Fibroblast of villous mesenchyme (primary cell): ENCODE measurements around the gene LSM14B. TPM values are rescaled to one million over a fixed set of nuclear protein-coding genes. Genes with fewer than 3 reads are reported as not detected.
A peak's percentile ranks its signal among the peaks of the same experiment; 100 is the strongest.

ENCODE experiments used
- DNase-seq: peaks from one replicate; pipeline ENCODE4 v3.0.0-alpha.2; 2010; ENCODE audit warnings: low read depth
- H3K4me3 ChIP-seq: 2 replicates; pipeline ENCODE4 v1.5.1; 2011; ENCODE audit warnings: low read depth, mild to moderate bottlenecking, low read length
- total RNA-seq: library from RNA; depleted of rRNA; stranded (reverse); fragments of >200 nt; gene quantifications from 2 replicates; pipeline ENCODE4 v1.2.3, GENCODE V29; 2012
- TF ChIP-seq, protein P1 (sequence below): IDR thresholded peaks from 2 replicates; pipeline ENCODE4 v1.5.1; 2012; ENCODE audit warnings: low read depth, mild to moderate bottlenecking, low read length; ENCODE audit not compliant: insufficient read depth

Gene LSM14B
- total RNA-seq, 1 donor: 30.7 TPM

DNA sequence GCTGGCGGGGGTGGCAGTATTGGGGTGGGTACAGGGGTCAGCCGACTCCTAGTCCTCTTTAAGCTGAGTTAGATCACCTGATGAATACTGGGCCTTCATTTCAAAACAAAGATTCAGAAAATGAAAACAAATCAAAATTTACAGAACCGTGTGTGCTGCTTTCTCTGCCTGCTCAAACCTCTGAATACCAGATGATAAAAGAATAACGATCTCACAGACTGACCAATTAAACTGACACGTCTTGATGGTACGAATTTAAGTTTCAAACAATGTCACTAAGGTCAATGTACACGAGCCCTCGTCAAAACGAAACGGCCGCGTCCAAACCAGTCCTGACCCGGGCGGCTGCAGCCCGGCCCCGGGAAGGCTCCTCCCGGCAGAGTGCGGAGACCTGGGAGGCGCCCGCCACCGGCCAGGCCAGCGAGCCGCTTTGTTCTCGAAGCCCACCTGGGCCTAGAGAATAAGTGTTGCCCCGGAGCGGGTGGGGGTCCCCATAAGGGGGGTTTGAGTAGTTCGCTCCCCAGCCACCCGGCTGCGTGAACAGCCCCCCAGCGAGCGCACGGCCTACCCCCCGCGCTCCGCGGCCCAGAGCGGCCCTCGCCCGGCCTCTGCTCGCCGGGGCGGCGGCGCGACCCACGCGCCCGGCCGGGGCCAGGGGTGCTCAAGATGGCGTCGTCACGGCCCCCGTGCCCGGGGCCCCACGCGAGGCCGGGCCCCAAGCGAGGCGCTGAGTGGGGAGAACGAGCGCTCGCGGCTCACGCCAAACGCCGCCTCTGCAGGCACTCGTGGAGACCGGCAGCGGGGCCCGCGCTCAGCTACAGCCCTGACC lies 20.2 kb downstream of the LSM14B start:
- TF ChIP-seq, protein P1, sequence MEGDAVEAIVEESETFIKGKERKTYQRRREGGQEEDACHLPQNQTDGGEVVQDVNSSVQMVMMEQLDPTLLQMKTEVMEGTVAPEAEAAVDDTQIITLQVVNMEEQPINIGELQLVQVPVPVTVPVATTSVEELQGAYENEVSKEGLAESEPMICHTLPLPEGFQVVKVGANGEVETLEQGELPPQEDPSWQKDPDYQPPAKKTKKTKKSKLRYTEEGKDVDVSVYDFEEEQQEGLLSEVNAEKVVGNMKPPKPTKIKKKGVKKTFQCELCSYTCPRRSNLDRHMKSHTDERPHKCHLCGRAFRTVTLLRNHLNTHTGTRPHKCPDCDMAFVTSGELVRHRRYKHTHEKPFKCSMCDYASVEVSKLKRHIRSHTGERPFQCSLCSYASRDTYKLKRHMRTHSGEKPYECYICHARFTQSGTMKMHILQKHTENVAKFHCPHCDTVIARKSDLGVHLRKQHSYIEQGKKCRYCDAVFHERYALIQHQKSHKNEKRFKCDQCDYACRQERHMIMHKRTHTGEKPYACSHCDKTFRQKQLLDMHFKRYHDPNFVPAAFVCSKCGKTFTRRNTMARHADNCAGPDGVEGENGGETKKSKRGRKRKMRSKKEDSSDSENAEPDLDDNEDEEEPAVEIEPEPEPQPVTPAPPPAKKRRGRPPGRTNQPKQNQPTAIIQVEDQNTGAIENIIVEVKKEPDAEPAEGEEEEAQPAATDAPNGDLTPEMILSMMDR: no peak
- peak overlapping the region; percentile 78 for H3K4me3 ChIP-seq
- no peak for DNase-seq

DNA sequence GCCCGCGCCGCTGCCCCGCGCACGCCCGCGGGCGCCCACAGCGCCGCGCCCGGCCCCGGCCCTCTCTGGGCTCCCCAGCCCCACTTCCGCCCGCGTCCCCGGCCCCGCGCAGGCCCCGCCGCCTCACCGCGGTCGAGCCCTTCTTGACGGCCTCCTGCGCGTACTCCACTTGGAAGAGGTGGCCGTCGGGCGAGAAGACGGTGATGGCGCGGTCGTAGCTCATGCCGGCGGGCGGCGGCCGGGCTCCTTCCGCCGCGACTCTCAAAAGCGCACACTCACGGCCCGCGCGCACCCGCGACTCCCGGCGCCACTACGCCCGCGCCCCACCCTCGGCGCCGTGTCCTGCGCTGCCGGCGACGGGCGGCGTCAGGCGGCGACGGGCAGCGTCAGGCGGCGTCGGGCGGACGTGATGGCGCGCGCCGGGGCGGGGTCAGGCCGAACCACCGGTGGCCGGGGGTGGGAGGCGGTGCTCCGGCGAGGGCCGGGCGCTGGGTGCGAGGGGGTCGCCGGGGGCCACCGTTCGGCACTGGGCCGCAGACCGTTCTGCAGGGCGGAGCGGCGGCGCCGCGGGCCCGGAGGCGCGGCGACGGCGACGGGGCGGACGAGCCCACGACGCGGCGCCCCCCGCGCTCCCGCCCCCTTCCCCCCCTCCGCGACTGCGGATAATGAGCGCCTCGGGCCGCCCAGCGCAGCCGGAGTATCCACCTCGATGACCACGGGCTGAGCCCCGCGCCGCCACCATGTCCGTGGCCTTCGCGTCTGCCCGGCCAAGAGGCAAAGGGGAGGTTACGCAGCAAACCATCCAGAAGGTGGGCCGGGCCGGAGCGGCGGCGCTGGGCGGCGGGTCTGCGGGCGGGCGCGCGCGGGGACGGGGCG lies 21.0 kb downstream of the LSM14B start, which contains the start of the genes PSMA7 and SS18L1:
PSMA7 (minus strand) TSS at position 314 of the 876 bp plus-strand sequence; CDS start at position 223, 91 bp downstream.
SS18L1 (plus strand) TSS at position 689 of the 876 bp plus-strand sequence; CDS start at position 741, 52 bp downstream.
- DNase-seq: peak; percentile 88
- TF ChIP-seq, protein P1: no peak
- H3K4me3 ChIP-seq: peak within 1 kb of the TSS; percentile 78

DNA sequence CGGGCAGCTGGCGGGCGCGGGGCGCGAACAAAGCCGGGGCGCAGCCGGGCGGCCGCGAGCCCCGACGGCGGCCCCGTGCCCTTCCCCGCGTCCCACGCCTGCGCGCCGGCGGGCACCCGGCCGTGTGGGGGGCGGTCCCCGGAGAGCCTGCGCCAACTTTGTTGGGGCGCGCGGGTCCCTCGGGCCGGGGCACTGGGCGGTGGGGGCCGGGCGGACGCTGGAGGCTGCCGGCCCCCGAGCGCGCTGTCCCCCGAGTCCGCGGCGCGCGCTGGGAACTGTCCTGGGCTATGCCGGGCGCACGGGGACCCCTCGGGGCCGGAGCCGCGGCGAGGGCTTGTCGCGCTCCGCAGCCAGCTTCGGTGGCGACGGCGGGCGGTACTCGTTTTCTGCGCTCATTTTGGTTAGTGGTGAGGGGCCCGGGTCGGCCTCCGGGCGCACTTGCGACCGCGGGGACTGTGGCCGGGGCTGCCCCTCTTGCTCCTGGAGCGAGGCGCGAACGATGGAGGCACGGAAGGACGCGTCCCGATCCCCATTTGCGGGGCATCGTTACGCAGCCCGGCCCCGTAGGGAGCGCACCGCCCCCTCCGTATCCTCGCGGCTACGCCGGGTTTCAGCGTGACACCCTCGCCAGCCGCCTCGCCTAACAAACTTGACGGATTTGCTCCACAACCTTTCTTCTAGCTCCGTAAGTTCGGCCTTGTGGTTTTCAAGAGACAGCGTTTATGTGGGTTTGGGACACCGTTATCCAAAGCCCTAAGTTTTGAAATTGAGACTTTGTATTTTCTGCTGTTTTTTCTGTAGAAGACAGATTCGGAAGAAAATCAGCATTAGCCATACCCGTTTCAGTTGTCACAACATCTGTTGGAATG lies 21.9 kb downstream of the LSM14B start:
- DNase-seq: peak; percentile 78
- TF ChIP-seq, protein P1: no peak
- peak overlapping the region; percentile 78 for H3K4me3 ChIP-seq

DNA sequence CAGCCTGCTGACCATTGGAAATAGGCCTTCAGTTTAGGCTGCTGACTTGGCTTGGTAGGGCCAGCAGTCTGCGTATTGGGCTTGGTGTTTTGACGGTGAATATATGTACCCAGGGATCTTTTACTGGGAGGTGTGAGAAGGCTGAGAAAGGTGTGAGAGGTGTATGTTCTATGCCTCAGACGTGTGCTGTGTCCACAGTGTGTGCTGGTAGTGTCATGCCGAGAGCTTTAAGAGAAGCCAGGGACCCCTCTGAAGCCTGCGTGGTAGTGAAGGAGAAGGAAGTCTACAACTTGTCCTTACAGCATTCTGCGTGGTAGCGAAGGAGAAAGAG lies 23.4 kb downstream of the LSM14B start:
- TF ChIP-seq, protein P1: no peak
- no peak for DNase-seq
- H3K4me3 ChIP-seq: no peak overlapping the region

DNA sequence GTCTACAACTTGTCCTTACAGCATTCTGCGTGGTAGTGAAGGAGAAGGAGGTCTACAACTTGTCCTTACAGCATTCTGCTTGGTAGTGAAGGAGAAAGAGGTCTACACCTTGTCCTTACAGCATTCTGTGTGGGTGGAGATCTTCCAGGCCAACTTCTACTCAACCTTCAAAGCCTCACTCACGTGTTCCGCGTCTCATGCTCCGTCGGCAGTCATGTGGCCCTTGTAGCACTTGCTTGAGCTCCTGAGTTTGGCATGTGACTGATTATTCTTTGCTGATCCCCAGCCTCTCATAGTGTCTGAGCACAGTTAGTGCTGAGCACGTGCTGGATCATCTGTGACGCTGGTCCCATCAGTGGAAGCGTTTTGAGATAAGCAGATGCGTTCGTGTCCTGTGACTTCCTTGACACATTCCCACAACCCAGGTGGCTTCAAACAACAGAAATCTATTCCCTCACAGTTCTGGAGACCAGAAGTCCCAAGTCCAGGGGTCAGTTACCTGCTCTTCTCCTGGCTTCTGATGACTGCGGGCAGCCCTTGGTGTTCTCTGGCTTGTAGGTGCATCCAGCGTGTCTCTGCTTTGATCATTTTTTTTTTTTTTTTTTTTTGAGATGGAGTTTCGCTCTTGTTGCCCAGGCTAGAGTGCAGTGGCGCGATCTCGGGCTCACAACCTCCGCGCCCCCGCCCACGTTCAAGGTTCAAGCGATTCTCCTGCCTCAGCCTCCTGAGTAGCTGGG lies 23.9 kb downstream of the LSM14B start:
- TF ChIP-seq, protein P1: no peak

DNA sequence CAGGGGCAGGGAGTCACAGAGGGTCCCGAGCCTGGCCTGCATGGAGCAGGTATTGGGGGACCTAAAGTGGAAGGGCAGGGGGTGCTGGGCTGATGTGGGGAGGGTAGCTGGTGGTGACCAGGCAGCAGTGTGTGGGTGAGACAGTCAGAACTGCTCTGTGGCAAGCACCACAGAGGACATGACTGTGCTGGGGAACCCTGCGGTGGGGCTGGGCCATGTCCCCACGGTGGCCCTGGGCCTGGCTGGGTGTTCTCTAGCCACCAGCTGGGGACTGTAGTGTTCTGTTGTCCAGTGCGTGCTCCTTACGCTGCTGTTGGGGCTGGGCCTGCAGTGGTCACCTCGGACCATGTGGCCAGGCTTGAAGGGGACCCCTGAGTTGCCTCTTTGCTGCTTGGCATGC lies 24.9 kb downstream of the LSM14B start:
- TF ChIP-seq, protein P1: no peak
- DNase-seq: no peak
- H3K4me3 ChIP-seq: no peak overlapping the region

More for the DNA sequence above, 23.9 kb downstream of the LSM14B start:
- no peak for DNase-seq
- H3K4me3 ChIP-seq: no peak overlapping the region
